ENCODE data around the gene THEMIS2.

The THEMIS2 gene

GRCh38 chr1:27885621-27886352 is 13.4 kb downstream of the THEMIS2 start:
- no peak for DNase-seq (ENCODE audit: low read depth)

- DNase-seq (ENCODE audit: low read depth) = no peak
Observed at GRCh38 chr1:27886353-27886679, 14.0 kb downstream of the THEMIS2 start.

DNA sequence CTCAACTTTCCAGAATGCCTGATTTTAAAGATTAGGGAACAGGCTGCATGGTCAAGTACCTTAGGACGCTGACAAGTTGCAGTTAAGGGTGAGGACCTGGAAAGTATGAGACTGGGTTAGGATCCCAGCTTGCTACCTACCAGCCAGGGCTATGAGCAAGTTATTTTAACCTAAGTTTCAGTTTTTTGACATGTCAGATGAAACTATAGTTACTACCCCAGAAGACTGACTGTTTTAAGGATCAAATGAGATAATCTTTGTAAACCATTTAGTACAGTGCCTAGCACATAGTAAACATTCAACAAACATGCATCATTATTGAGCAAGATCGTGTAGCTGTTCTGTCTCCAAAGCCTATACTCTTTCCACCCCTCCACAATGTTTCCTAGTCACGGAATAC is 14.4 kb downstream of the THEMIS2 start:
- no peak for DNase-seq (ENCODE audit: low read depth)

DNA sequence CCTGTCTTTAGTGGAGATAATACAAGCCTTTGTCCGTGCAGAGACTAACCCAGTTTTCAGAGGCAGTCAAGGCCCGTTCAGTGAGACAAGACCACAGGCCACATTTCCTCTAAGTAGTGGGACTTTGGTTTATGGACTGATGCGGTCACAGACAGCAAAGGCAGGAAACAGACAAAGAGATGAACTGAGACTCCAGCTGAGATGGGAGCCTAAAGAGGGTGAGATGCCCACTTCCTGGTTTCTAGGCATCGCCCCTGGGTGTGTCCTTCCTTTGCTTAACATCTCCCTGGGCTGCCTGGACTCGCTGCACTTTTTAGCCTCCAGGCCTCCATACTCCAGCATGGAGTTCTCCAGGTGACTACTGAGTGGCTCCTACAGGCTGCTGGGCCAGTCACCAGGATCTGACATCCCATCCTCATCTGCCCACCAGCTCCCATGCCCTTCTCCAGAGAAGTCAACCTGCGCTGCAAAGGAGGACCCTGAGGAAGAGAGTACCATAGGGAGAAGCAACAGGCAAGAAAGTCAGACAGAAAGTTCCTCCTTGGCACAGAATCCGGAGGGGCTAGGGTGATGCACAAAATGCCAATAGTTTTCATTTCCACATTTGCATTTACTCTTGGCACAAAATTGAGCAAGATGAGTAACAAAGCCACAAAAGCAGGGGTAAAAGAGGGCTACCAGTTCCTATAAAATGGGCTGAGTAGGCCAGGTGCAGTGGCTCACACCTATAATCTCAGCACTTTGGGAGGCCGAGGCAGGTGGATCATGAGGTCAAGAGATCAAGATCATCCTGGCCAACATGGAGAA is 15.1 kb downstream of the THEMIS2 start:
- DNase-seq (ENCODE audit: low read depth) = no peak

DNA sequence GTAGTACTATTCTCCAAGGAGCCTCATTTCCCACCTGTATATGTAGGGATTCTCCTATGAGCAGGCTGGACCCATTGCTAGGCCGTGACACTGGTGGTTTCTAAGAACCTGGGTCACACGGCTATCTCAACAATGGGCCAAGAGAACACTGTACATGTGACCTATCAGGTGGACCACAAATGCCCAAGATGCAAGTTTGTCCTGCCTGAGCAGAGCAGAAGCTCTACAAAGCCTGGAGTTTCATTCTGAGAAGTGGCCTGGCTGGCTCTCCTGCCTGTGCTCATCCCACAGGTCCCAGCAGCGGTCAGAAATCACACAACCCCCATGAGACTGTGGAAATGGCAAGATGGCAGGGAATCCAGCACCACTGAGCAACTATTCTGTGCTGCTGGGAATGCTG is 17.2 kb downstream of the THEMIS2 start:
- DNase-seq (ENCODE audit: low read depth) = no peak

DNA sequence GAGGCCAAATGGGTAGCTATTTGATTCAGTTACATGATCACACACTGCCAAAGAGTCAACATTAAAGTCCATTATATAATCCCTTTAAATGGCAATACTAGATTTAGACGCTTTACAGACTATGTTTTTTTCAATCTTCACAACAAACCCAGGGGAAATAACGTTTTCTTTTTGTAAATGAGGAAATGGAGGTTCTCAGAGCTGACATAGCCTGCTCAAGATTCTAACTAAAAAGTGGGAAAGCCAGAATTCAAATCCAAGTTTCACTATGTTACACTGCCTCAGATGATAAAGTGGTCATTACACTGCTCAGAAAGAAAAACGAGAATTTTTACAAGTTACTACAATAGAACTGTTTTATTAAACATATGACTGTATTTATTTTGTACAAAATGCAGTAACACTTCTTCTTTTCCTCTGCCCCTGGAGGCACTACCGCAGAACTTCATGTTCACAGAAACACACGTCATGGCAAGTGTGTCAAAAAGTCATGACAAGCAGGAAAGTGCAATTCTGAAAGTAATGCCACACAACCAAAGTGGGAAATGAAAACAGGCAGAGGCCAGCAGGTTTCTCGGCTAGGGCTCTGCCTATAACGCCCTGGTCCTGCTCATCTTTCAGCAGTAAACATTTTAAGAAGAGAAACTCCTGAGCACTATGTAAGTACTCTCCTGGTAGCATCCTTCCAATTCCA is 19.0 kb downstream of the THEMIS2 start:
- no peak for DNase-seq (ENCODE audit: low read depth)

DNA sequence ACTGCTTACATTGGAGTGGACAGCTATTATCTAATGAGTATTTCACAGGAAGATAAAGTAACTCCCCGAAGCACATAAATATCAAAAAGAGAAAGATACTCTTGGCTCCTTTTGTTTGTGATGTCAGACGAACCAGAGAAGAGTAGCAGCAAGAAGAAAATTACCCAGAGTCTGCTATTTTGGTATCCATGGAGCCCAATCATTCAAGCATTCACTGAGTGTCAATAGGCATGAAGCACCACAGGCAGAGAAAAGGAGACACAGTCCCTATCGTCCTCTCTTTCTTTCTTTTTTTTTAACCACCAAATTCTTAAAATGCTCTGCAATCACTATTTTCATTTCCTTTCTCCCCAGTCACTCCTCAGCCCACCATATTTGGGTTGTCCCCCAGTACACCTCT is 22.2 kb downstream of the THEMIS2 start:
- DNase-seq (ENCODE audit: low read depth) = no peak

DNA sequence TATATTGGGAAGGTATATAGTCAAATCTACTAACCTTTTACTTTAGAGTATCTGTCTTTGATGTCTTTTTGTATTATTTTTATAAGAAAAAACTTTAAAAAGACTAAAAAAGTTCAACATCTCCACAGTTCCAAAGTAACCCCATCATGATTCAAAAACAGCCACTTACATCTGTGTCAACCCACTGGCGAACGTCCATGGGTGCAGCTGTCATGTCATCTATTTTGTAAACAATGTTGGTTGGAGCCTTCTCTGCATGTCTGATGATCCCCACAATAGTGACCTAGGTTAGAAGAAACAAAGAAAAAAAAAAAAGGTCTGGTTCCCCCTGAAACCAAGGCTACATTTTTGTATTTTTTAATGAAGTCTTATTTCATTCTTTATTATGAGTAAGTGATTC is 34.4 kb downstream of the THEMIS2 start:
- no peak for DNase-seq (ENCODE audit: low read depth)

GRCh38 chr1:27912429-27912828 is 40.1 kb downstream of the THEMIS2 start:
- DNase-seq (ENCODE audit: low read depth) = no peak

DNA sequence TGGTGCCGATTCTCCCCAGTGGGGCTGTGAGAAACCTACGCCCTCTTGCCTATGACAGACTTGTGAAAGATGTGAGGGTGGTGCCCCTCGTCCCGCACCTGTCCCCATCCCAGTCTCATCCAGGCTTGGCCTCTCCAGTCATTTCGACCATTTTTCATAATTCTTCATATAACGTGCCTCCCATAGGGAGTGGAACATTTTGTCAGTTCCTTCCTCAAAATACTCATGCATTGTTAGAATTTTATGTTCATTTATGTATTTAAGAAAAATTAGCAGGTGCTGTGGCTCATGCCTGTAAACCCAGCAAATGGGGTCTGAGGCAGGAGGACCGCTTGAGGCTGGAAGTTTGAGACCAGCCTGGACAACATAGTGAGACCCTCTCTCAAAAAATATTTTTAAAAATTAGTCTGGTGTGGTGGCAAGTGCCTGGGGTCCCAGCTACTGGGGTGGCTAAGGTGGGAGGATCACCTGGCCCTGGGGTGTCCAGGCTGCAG is 42.8 kb downstream of the THEMIS2 start:
- DNase-seq (ENCODE audit: low read depth) = no peak

DNA sequence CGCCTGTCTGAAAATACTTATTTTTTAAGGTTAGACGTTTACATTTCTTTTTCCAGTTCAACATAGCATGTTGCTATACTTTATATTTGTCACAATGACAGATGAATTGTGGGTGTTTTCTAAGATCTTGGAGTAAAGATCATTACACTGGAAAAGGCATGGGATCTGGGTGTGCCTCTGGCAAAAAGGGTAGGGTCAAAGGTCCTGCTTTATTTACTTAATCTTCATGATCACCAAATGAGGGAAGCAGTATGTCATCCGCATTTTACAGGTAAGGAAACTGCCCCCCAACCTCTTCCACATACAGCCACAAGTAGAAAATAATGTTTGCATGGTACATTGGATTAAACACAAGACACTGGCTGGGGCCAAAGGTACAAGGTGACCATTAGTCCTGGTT is 49.9 kb downstream of the THEMIS2 start:
- DNase-seq (ENCODE audit: low read depth) = no peak

DNA sequence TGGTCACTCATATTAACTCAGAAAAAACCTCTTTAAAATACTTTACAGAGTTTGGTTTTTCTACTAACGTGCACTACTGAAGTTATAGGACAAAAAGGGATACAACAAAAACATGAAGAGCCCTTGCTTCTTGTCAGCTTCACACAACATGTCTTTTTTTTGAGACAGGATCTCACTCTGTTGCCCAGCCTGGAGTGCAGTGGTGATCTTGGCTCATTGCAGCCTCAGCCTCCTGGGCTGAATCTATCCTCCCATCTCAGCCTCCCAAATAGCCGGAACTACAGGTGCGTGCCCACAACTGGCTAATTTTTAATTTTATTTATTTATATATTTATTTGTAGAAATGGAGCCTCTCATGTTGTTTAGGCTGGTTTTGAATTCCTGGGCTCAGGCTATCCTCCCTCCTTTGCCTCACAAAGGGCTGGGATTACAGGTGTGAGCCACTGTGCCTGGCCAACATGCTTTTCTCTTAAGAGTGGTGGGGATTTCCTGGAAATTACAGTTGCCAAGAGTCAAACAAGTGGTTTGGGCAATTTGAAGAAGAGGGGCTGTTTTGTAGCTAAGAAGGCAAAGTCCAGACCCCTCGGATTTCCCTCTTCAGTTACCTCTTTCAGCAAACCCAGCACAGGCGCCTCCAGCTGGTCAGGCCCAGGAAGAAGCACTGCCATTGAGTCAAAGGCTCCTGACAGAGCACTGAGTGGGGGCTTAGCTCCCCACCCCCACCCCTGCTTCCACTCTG is 56.0 kb downstream of the THEMIS2 start:
- DNase-seq (ENCODE audit: low read depth) = no peak

DNA sequence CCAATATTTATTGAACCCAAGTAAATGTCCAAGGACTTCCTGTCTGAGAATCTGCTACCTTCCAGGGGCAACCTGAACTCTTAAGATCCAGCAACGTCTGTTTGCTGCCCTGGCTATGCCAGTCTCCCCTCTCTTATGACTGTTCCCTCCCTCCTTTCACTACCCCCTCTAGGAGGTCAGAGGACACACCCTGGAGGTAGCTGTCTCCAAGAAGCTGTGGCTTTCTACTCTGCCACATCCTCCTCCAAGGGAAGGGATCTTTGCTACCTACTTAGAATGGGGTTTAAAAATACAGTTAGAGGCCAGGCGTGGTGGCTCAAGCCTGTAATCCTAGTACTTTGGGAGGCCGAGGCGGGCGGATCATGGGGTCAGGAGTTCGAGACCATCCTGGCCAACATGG is 58.8 kb downstream of the THEMIS2 start:
- no peak for DNase-seq (ENCODE audit: low read depth)

DNA sequence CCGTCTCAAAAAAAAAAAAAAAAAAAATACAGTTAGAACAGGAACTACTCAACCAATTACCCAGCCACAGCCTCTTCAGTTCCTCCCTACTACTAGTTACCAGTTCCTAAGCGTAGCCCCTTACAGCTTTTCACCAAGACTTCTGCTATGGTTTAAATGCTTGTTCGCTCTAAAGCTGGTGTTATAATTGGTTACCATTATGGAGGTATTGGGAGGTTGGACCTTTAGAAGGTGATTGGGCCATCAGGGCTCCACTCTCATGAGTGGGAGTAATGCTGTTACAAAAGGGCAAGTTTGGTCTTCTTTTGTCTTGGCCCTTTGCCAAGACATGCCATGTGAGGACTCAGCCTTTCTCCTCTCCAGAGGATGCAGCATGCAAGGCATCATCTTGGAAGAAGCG is 59.4 kb downstream of the THEMIS2 start:
- no peak for DNase-seq (ENCODE audit: low read depth)

- no peak for DNase-seq (ENCODE audit: low read depth)
Observed at GRCh38 chr1:27934818-27935549, 62.6 kb downstream of the THEMIS2 start, which contains the start of gene SMPDL3B. Gene SMPDL3B (plus strand): TSS chr1:27935000. CDS start chr1:27935184, 184 bp downstream.

DNA sequence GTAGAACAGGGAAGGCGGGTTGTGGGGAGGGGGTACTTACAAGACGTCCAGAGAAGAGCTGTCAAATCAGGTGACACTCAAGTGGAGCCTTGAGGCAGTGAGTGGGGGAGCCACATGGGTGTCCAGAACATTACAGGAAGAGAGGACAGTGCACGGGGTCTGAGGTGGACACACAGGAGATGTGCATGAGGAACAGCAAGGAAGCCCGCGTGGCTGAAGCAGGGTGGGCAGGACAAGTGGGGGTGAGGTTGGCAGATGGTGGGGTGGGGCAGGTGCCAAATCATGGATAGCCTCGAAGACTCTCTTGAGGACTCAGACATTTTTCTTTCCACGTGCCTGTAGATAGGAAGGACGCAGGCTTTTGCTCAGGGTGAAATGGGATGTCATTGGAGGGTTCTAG is 63.4 kb downstream of the THEMIS2 start:
- no peak for DNase-seq (ENCODE audit: low read depth)

Measured in stromal cell of bone marrow (primary cell).